Activated CD4-positive, alpha-beta T cell treated with anti-CD3 and anti-CD28 coated beads, Interleukin-10, Interleukin-2, amounts not matched to agents 100 ng/mL and 50 ng/mL, durations not matched to agents 16 hours and 8 hours (primary cell): Measurements from ENCODE around the gene B3GNT9.
A peak's percentile ranks its signal among the peaks of the same experiment; 100 is the strongest.

Experiments used
- DNase-seq: peaks from one replicate; pipeline ENCODE4 v3.0.0-alpha.2; 2020

B3GNT9 gene

GRCh38 chr16:67166110-67166547, 15.3 kb upstream of the B3GNT9 start:
- no peak for DNase-seq

DNA sequence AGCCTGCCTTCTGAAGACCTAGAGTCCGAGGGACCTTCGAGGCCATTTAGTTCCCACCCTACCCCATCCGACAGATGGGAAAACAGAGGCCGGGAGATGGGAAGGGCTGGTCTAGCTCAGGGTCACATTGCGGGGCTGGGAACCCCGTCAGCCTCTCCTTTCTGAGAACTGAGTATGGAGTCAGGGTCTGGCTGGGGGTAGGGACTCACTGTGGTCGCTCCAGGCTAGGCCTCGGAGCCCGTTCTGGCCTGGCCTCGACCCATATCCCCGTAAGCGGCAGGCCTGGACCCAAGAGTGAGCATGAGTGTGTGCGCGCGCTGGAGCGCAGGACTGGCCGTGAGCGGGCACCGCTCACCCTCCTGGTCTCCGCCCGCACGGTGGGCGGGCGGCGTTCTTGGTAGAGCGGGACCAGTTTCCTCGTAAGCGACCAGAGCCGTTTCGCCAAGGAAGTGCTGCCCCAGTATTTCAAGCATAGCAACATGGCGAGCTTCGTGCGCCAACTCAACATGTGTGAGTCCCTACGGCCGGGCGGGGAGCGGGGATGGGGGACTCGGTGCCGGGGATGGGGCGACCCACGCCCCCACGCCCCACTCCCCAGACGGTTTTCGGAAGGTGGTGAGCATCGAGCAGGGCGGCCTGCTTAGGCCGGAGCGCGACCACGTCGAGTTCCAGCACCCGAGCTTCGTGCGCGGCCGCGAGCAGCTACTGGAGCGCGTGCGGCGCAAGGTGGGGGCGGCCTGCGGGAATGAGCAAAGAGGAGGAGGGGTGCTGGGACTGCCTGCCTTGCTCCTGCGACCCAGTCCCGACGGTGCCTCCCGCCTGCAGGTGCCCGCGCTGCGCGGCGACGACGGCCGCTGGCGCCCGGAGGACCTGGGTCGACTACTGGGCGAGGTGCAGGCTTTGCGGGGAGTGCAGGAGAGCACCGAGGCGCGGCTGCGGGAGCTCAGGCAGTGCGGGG, 14.6 kb upstream of the B3GNT9 start:
- no peak for DNase-seq

DNA sequence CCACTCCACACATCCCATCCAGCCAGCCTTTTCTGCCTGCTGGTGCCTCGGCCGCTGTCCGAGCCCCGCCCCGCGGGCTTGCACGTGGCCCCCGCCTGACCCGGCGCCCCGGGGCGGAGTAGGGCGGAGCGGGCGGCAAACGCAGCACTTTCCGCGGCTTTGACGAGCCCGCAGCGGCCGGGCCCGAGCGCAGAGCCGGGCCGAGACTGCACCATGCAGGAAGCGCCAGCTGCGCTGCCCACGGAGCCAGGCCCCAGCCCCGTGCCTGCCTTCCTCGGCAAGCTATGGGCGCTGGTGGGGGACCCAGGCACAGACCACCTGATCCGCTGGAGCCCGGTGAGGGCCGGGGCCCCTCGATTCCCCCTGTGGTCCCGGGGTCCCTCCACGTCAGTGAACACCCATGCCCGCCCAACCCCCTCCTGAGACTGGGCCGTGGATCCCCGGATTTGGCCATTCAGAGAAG, 13.8 kb upstream of the B3GNT9 start, which contains the start of gene HSF4:
Gene HSF4, plus strand, starts transcription at position 147 of the 463 bp plus-strand sequence. Its CDS starts 67 bp downstream, at position 214.
- no peak for DNase-seq

- no peak for DNase-seq
These were observed 13.3 kb upstream of the B3GNT9 start for GRCh38 chr16:67163999-67164558.

DNA sequence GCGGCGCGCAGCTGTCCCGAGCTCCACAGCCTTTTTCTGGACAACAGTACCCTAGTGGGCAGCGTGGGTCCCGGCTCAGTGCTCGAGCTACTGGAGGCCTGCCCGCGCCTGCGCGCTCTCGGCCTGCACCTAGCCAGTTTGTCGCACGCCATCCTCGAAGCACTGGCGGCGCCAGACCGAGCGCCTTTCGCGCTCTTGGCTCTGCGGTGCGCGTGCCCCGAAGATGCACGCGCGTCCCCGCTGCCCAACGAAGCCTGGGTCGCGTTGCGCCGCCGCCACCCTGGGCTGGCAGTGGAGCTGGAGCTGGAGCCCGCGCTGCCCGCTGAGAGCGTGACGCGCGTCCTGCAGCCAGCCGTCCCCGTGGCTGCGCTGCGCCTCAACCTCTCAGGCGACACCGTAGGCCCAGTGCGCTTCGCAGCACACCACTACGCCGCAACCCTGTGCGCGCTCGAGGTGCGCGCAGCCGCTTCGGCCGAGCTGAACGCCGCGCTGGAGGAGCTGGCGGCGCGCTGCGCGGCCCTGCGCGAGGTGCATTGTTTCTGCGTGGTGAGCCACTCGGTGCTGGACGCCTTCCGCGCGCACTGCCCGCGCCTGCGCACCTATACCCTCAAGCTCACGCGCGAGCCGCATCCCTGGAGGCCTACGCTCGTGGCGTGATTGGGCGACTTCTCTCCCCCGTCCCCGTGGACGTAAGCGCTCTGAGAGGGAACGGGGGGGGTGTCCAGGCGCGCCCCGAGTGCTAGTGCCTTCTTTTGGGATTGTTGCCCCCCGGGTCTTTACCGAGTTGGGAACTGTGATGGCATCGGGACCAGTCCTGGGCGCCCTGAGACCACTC, 12.6 kb upstream of the B3GNT9 start:
- peak; percentile 79 for DNase-seq

DNA sequence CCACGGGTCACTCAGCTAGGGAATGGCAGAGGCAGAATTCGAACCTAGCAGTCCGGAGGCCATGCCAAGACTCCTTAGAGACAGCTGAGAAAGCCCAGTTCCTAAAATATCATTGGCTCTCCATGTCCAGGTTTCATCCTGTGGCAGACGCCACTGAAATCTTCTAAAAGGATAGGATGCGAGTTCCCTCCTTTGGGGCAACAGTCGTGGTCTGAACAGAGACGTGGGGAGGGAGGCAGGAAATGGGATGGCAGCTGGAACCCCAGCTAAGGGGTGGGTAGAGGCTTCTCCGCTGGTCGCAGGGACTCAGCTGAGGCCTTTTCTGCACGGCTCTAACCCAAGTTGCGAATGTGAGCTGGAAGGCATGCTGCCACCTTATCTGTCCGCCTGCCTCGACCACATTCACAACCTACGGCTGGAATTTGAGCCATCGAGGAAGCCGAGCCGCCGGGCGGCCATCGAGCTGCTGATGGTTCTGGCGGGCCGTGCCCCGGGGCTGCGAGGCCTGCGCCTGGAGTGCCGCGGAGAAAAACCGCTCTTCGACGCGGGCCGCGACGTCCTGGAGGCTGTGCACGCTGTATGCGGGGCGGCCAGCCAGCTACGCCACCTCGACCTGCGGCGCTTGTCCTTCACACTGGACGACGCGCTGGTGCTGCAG, 11.8 kb upstream of the B3GNT9 start:
- no peak for DNase-seq

DNA sequence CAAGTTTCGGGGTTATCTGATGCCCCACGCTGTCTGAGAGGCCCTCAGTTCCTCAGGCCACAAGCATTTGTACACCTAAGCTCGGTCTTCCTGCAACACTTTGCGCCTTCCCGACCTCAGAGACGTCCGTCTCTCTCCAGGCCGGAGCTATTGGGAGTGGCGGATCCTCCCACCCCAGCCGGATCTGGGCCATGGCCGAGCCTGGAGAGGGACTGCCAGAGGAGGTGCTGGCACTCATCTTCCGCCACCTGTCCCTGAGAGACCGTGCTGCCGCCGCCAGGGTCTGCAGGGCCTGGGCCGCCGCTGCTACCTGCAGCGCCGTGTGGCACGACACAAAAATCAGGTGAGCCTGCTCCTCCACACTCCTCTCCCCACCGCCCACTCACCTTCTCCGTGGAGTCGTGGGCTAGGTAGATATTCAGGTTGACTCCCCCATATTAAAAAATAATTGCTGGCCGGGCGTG, 10.8 kb upstream of the B3GNT9 start:
- DNase-seq = no peak

DNA sequence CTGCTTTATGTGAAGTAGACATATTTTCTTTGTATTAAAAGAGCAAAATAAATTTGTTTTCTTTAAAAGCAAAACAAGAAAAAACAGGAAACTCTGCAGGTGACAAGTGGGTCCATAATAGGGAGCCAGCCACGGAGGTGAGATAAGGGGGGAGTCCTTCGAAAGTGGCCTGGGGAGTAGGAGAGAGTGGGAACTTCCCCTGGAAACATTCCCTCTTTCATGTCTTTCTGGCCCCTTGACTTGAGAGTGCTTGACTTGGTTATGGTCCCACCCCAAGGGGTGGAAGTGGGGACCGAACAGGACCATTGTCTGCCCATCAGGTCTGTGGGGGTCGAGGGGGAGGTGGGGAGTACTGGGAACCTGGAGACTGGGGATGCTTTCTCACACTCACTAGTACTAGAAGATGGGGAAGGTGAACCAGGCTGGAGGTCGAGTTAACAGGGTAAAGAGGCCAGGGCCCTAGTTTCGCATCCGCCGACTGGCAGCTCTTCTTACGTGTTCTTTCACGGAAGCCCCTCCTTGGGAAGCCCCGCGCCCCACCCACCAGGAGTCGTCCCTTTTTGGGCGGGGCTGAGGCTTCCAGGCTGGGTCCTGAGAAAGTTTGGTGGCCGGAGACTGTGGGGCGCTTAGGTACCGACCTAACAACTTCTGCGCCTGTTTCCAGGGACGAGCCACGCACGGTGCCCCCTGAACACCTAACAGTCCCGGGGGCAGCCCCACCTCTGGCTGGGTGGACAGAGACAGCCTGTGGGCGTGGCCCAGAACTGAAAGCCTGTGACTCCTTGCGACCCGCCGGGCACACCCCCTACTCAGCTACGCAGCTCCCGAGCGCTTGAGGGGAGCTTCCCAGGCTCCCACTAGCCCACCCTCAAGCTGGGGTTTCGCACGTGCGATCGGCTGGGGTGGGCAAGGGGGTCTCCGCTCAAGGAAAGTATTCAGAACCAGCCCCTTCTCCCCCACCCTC, 8.1 kb upstream of the B3GNT9 start:
- peak; percentile 92 for DNase-seq

DNA sequence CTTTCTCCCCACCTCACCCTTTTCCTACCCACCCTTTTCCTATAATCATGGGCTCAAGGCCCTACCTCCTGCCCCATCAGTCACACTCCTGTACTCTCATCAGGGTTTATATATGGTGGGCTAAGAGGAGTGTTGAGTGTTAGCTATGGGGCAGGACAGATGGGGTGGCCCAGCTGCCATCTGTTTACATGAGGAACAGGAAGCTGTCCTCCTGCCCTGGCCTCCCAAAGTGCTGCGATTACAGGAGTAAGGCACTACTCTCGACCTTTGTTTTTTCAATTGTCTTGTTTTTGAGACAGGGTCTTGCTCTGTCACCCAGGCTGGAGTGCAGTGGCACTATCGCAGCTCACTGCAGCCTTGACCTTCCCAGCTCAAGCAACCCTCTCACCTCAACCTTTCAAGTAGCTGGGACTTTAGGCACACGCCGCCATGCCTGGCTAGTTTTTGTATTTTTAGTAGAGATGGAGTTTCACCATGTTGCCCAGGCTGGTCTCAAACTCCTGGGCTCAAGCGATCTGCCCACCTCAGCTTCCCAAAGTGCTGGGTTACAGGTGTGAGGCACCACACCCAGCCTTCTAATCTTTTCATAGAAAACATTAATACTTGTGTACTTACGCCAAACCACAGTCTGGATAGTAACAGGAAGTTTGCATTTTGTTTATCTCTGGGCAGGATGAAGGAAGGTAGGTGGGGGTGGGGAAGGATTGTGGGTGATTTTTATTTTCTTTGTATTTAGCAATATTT, 7.3 kb upstream of the B3GNT9 start:
- DNase-seq = no peak

GRCh38 chr16:67157106-67157748, 6.4 kb upstream of the B3GNT9 start:
- DNase-seq = no peak

DNA sequence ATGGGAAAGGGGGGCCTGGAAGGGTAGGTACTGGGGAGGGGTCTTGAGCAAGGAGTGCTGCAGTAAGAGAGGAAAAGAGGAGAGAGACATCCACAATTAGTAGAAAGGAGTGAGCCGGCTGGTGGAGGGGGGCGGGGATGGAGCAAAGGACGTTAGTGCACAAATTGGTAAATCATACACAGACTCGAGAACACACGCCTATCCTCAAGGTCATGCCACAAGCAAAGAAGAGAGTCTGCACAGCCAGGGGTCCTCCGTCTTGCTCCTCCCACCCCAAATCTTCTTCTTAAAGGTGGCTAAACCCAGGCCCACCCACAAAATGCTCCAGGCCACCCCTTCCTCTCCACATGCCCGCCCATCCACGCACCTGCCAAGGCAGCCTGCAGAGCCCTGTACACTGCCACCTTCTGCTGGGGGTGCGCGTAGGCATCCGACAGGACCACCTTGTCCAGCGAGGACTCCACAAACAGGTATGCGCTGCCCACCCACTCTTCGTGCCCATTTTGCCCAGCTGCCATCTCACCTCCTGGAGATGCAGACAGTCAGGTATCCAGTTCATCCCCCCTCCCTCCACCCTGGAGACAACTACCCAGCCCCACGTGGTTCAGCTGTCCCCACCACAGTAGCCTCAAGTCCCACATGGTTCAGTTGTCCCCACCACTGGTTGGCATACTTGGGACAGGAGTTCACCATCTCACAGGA, 5.5 kb upstream of the B3GNT9 start:
- DNase-seq = no peak

DNA sequence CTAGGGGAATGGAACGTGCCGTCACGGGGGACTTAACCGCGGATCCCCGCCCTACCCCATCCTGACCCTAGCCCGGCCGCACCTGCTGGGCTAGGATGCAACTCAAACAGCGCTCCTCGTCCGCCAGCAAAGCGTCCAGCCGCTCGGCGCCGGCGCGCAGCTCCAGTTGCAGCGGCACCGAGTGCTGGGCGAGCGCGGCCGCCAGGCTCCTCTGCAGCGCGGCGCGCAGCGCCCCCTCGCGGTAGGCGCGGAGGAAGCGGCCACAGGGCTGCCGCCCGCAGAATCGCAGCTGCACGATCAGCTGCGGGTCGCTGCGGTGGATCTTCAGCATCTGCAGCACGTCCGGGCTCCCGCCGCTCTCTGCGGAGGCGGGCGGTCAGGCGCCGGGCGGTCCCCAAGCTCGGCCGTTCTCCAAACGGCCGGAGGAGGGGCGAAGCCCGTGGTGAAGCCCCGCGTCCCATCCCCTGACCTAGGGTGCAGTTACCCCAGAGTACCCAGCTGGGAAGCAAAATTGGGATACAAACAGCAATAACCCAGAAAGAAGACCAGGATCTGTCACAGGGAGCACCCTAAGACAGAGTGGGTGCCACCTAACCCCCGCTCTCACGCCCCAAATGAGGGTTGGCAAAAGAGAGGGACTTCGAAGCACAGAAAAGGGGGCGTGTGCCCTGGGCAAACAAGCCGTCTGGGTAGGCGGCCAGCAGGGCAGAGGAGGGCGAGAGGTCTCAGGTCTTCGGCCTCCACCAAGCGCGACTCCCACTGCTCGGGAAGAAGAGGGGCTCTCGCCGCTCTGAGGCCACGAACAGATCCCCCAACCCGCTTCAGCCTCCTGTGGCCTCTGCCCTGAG, 4.7 kb upstream of the B3GNT9 start:
- peak; percentile 88 for DNase-seq

GRCh38 chr16:67154578-67155294, 3.9 kb upstream of the B3GNT9 start:
- no peak for DNase-seq

DNA sequence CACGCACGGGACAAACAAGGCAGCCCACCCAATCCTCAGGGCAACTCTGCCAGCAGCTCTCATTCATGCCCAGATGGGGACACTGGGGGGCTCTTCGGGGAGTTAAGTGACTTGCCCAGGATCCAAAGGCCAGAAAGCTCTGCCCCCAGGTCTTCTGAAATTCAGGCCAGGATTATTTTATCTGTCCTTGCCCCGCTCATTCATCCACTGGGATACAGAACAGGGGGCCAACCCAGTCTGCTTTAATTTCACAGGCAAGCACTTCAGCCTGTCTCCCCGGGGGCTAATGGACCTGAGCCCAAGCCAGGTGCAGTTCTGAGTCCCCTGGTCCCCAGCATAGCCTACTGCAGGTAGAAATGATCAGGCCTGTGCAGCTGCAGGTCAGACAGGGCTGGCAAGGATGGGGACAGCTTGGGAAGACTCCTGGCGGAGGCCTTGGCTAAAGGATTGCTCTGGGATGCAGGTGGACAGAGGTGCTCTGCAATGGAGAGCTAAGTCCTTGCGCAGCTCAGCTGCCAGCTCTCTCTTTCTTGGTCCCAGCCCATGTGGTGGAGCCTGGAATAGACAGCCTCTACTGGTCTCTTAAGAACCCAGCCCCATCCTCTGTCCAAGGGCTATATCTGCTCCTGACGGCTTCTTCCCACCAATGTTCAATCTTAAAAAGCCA, 766 bp upstream of the B3GNT9 start:
- no peak for DNase-seq

DNA sequence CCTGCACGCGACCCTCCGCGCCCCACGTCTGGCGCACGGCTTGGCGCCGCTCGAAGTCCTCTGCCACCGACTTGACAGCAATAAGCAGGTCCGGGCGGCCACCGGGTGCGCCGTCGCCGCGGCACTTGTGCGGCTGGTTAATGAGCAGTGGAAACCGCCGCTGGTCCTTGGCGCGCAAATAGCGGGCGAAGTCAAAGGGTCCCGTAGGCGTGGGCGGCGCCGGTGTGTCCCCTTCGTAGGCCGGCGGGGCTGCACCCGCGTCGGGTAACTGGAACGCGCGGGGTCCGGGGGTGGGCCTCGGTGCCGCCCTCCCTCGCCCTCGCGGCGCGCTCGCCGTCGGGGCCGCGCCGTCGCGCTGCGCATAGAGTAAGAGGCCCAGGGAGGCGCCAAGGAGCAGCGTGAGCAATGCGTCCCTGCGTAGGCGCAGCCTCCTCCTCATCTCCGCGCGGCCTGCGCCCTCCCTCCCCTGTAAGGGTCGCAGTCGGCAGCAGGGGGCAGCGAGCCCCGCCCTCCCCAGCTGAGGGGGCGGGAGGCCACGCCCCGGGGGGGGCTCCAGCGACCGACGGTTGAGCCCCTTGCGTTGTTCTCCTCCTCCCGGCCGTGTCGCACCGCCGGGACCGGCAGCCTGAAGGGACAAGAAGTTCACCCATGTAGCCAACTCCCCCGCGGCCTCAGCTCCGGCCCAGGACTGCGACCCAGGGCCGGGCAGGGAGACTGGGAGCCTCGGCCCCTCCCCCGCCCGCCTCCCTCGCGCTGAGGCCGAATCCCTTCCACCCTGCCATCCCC, 558 bp downstream of the B3GNT9 start:
- peak; percentile 61 for DNase-seq
